Hepatocyte (in vitro differentiated cells): Measurements from ENCODE around the gene OXER1. TPM values are rescaled to one million over a fixed set of nuclear protein-coding genes. Genes with fewer than 3 reads are reported as not detected.

ENCODE experiments used
- DNase-seq: peaks from one replicate; pipeline ENCODE4 v3.0.0-alpha.2; 2016; ENCODE audit warnings: low spot score
- H2AFZ ChIP-seq: fragments of 200-600 bp; sonication (generic); 2 replicates; pipeline ENCODE4 v1.6.0; 2016; ENCODE audit warnings: antibody characterized with exemption, mild to moderate bottlenecking
- H3K27ac ChIP-seq: fragments of 200-600 bp; sonication (generic); 2 replicates; pipeline ENCODE4 v1.5.1; 2016; ENCODE audit warnings: mild to moderate bottlenecking
- H3K27me3 ChIP-seq: fragments of 200-600 bp; sonication (generic); 2 replicates; pipeline ENCODE4 v1.6.1; 2016
- H3K36me3 ChIP-seq: fragments of 200-600 bp; sonication (generic); replicated peaks from 2 replicates; pipeline ENCODE4 v1.5.1; 2016; ENCODE audit warnings: low read depth; ENCODE audit not compliant: insufficient read depth
- H3K4me1 ChIP-seq: fragments of 200-600 bp; sonication (generic); 2 replicates; pipeline ENCODE4 v1.5.1; 2016; ENCODE audit warnings: mild to moderate bottlenecking, moderate library complexity; ENCODE audit not compliant: insufficient read depth
- H3K4me2 ChIP-seq: fragments of 200-600 bp; sonication (generic); 2 replicates; pipeline ENCODE4 v1.6.0; 2016
- H3K4me3 ChIP-seq: fragments of 200-600 bp; sonication (generic); 2 replicates; pipeline ENCODE4 v1.5.1; 2016; ENCODE audit warnings: mild to moderate bottlenecking
- H3K79me2 ChIP-seq: fragments of 200-600 bp; sonication (generic); 2 replicates; pipeline ENCODE4 v1.6.0; 2017; ENCODE audit warnings: mild to moderate bottlenecking
- H3K9me2 ChIP-seq: fragments of 200-600 bp; sonication (generic); replicated peaks from 2 replicates; pipeline ENCODE4 v1.6.0; 2017; ENCODE audit warnings: mild to moderate bottlenecking; ENCODE audit not compliant: insufficient read depth
- H3K9me3 ChIP-seq: fragments of 200-600 bp; sonication (generic); 2 replicates; pipeline ENCODE4 v1.5.1; 2016; ENCODE audit warnings: low read depth, mild to moderate bottlenecking
- H4K20me1 ChIP-seq: fragments of 200-600 bp; sonication (generic); 2 replicates; pipeline ENCODE4 v1.6.0; 2016; ENCODE audit warnings: mild to moderate bottlenecking; ENCODE audit not compliant: insufficient read depth, poor library complexity, severe bottlenecking
- CTCF ChIP-seq: fragments of 200-600 bp; sonication (generic); IDR thresholded peaks from 2 replicates; pipeline ENCODE4 v1.5.1; 2016; ENCODE audit warnings: antibody characterized with exemption, mild to moderate bottlenecking; ENCODE audit not compliant: poor library complexity
- EZH2 ChIP-seq: fragments of 200-600 bp; sonication (generic); IDR thresholded peaks from 2 replicates; pipeline ENCODE4 v1.6.1; 2016; ENCODE audit warnings: antibody characterized with exemption, mild to moderate bottlenecking, borderline replicate concordance
- EZH2phosphoT487 ChIP-seq: fragments of 200-600 bp; sonication (generic); IDR thresholded peaks from one replicate; pipeline ENCODE4 v1.6.1; 2018; ENCODE audit warnings: antibody characterized with exemption, mild to moderate bottlenecking, low read depth, moderate library complexity; ENCODE audit not compliant: unreplicated experiment, severe bottlenecking
- WGBS: methylation state at CpG from one replicate; pipeline ENCODE4 v1.1.6; 2016; ENCODE audit warnings: low lambda C conversion rate; ENCODE audit errors: missing lambda C conversion rate; 5-methylcytosine and 5-hydroxymethylcytosine counted together
- polyA plus RNA-seq: library from polyadenylated mRNA; unstranded; fragments of >200 nt; fragmentation: Nextera tagmentation; extraction: Ambion mirVana; gene quantifications from 2 replicates; pipeline ENCODE4 v1.2.1, GENCODE V29; 2016
- total RNA-seq: library from RNA; depleted of rRNA; stranded (reverse); fragments of >200 nt; gene quantifications from 2 replicates; pipeline ENCODE4 v1.2.3, GENCODE V29; 2014

OXER1 gene
- total and polyA plus RNA-seq, 2 experiments from 2014 or later = 5.1 to 9.5 TPM

DNA sequence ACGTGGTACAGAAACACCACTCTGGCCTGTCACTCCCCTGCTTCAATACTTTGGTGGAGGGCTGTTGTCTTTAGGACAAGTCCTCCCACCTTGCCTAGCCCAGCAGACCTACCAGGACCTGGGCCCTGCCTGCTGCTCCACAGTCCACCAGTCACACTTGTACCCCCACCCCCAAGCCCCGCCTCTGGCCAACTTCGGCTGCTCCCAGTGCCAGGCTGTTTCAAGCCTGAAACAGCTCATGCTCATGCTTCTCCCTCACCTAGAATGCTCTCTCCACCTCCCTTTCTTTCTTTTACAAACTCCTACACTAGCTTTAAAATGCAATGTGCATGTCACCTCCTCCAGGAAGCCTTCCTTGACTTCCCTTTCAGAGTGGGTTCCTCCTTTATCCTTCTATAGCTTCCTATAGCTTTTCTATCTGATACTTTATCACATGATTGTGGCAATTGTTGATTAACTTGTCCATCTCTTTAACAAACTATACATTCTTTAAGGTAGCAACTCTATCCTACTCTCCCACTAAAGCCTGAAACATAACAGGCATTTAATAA is 4.8 kb upstream of the OXER1 start:
- DNase-seq = no peak
- Histone ChIP-seq H3K9me3 (no peaks in the 10 kb centered on the region), H4K20me1 (no peaks in the 10 kb centered on the region), H3K9me2 (no peaks in the 10 kb centered on the region), H3K79me2 (no peaks in the 10 kb centered on the region), H3K4me2 (no peak overlapping the region), H2AFZ (no peak overlapping the region), H3K4me3 (no peak overlapping the region), H3K4me1 (no peaks in the 10 kb centered on the region), H3K27ac (no peak overlapping the region), H3K36me3 (no peaks in the 10 kb centered on the region), H3K27me3 (no peaks in the 10 kb centered on the region)
- TF ChIP-seq EZH2phosphoT487 = no peak
- no peak for TF ChIP-seq CTCF
- no peak for TF ChIP-seq EZH2
- 83% methylated on average over 3 of the region's 3 CpGs for WGBS

DNA sequence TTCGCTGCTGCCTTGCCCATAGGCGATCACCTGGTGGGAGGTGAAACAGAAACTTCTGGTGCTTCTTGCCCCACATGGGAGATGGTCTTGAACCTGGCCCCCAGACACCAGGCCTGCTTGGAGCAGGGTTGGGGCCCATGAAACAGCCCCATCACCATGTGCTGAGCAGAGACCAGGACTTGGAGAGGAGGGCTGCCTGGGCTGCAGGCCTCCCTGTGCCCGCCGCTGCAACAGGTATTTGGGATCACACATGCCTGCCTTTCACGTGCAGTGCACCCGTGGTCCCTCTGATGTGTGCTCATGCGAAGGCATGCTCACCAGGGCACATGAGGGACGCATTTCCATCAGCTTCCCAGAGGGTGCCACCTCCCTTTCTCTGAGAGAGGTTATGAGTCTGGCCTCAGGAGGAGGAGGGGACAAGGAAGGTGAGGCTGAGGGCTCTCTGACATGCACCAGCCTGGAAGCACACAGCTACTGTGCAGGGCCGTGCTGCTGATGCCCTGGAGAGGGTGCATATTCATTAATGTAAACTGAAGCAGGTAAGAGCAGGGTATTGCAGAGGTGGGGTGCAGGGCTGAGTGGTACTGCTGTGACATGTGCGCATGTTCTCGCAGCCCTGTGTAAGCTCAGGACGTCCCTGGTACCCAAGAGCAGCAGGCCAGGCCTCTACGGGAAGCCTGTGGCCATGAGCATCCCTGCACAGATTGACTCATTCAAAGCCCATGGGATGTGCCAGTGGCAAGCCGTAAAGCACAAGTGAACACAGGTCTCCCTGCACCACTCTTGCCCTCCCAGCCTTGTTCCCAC is 4.2 kb upstream of the OXER1 start:
- H3K4me1 ChIP-seq = no peaks in the 10 kb centered on the region
- no peak overlapping the region for H3K4me3 ChIP-seq
- H3K36me3 ChIP-seq = no peaks in the 10 kb centered on the region
- H3K79me2 ChIP-seq = no peaks in the 10 kb centered on the region
- H3K27ac ChIP-seq = no peak overlapping the region
- no peak overlapping the region for H2AFZ ChIP-seq
- no peaks in the 10 kb centered on the region for H3K9me2 ChIP-seq
- 87% methylated on average over 14 of the region's 14 CpGs for WGBS
- no peaks in the 10 kb centered on the region for H3K9me3 ChIP-seq
- DNase-seq = no peak
- no peak overlapping the region for H3K4me2 ChIP-seq
- H3K27me3 ChIP-seq = no peaks in the 10 kb centered on the region
- H4K20me1 ChIP-seq = no peaks in the 10 kb centered on the region
- TF ChIP-seq EZH2phosphoT487 (no peak), EZH2 (no peak), CTCF (no peak)

DNA sequence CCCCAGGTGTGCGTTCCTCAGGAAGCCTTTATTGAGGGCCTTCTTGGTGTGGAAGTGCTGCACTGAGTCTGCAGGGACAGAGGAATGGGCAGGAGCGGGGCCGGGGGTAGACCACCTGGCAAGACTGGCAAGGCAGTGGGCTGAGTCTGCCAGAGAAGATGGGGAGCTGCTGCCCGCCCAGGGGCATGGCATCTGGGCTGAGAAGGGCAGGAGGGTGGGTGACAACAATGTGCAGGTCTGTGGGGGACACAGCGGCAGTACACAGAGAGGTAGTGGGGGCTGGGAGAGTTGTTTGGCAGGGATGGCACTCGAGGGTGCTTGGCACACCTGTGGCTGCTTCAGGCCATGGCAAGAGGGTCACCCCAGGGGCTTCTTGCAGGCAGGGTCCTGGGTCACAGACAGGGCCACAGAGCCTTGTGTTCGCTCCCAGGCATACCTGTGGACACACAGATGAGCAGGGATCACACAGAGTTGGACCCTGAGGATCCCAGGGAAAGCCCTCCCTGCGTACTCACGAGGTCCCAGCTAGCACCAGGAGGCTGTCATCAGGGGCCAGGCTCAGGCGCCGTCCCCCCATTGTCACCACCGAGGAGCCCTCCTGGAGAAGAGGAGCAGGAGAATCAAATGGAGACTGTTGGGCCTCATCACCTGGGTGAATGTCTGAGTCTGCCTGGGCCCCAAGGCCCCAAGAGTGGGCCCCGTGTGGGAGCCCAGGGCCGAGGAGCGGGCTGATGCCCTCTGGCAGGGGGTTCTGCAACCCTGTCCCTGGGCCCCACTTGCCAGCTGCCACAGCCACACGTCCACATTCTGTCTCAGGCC is 3.4 kb upstream of the OXER1 start:
- WGBS = 92% methylated on average over 16 of the region's 16 CpGs
- Histone ChIP-seq H3K4me3 (no peak overlapping the region), H3K9me2 (no peaks in the 10 kb centered on the region), H3K27me3 (no peaks in the 10 kb centered on the region), H4K20me1 (no peaks in the 10 kb centered on the region), H3K4me1 (no peaks in the 10 kb centered on the region), H3K79me2 (no peaks in the 10 kb centered on the region), H3K27ac (no peak overlapping the region), H2AFZ (no peak overlapping the region), H3K36me3 (no peaks in the 10 kb centered on the region), H3K9me3 (no peaks in the 10 kb centered on the region), H3K4me2 (no peak overlapping the region)
- no peak for DNase-seq
- no peak for TF ChIP-seq EZH2
- no peak for TF ChIP-seq EZH2phosphoT487
- no peak for TF ChIP-seq CTCF
